ENCODE measurements around the gene SOST.

Gene SOST

GRCh38 chr17:43787728-43788127 is 29.1 kb upstream of the SOST start:
- H3K9me3 Mint-ChIP-seq: peaks cover 7% of the 10 kb centered on the region
- H3K36me3 Mint-ChIP-seq (ENCODE audit: low read depth): no peaks in the 10 kb centered on the region
- peaks cover 7% of the 10 kb centered on the region for H3K4me1 Mint-ChIP-seq
- H3K27ac Mint-ChIP-seq: no peak overlapping the region
- H3K4me3 Mint-ChIP-seq: no peak overlapping the region
- peaks cover 14% of the 10 kb centered on the region for H3K27me3 Mint-ChIP-seq (ENCODE audit: low read depth)
- no peak for TF ChIP-seq CTCF (IDR thresholded peaks at IDR 0.05; ENCODE audit: unreplicated experiment in 3 of 3)

GRCh38 chr17:43784628-43785101 is 26.1 kb upstream of the SOST start:
- Mint-ChIP-seq H3K27me3 (ENCODE audit: low read depth) (peaks cover 26% of the 10 kb centered on the region), H3K27ac (no peak overlapping the region), H3K36me3 (ENCODE audit: low read depth) (no peaks in the 10 kb centered on the region), H3K4me1 (peaks cover 7% of the 10 kb centered on the region), H3K4me3 (no peak overlapping the region), H3K9me3 (no peaks in the 10 kb centered on the region)
- TF ChIP-seq CTCF (IDR thresholded peaks at IDR 0.05; ENCODE audit: unreplicated experiment in 3 of 3): no peak

GRCh38 chr17:43784068-43784467 is 25.5 kb upstream of the SOST start:
- TF ChIP-seq CTCF (IDR thresholded peaks at IDR 0.05; ENCODE audit: unreplicated experiment in 3 of 3): no peak
- Mint-ChIP-seq H3K4me3 (no peak overlapping the region), H3K36me3 (ENCODE audit: low read depth) (no peaks in the 10 kb centered on the region), H3K27ac (no peak overlapping the region), H3K27me3 (ENCODE audit: low read depth) (peaks cover 29% of the 10 kb centered on the region), H3K4me1 (peaks cover 7% of the 10 kb centered on the region), H3K9me3 (no peaks in the 10 kb centered on the region)

- no peak for TF ChIP-seq CTCF (IDR thresholded peaks at IDR 0.05; ENCODE audit: unreplicated experiment in 3 of 3)
- no peaks in the 10 kb centered on the region for H3K36me3 Mint-ChIP-seq (ENCODE audit: low read depth)
- H3K4me3 Mint-ChIP-seq: no peak overlapping the region
- no peaks in the 10 kb centered on the region for H3K9me3 Mint-ChIP-seq
- peaks cover 29% of the 10 kb centered on the region for H3K27me3 Mint-ChIP-seq (ENCODE audit: low read depth)
- no peak overlapping the region for H3K27ac Mint-ChIP-seq
- peaks cover 7% of the 10 kb centered on the region for H3K4me1 Mint-ChIP-seq
These were observed 24.5 kb upstream of the SOST start for GRCh38 chr17:43782913-43783680.

- TF ChIP-seq CTCF (IDR thresholded peaks at IDR 0.05; ENCODE audit: unreplicated experiment in 3 of 3): no peak
These were observed 21.5 kb upstream of the SOST start, which contains the start of gene CFAP97D1 for GRCh38 chr17:43780135-43780534. Gene CFAP97D1 (plus strand): TSS chr17:43780435. CDS start chr17:43780463, 28 bp downstream.

More at GRCh38 chr17:43780135-43780534, 21.5 kb upstream of the SOST start, which contains the start of gene CFAP97D1:
- H3K27ac Mint-ChIP-seq: peak within 1 kb of the TSS in 2 of 3 experiments; percentile 9 to 63
- peaks cover 8% of the 10 kb centered on the region for H3K36me3 Mint-ChIP-seq (ENCODE audit: low read depth)
- H3K4me1 Mint-ChIP-seq: peaks cover 18% of the 10 kb centered on the region
- peaks cover 29% of the 10 kb centered on the region for H3K27me3 Mint-ChIP-seq (ENCODE audit: low read depth)
- no peaks in the 10 kb centered on the region for H3K9me3 Mint-ChIP-seq
- peak within 1 kb of the TSS; percentile 76 to 85 (median 77) for H3K4me3 Mint-ChIP-seq

Data from nephron (organoid).